RWPE1 (cell line): Measurements from ENCODE around the gene ZNF148.

Source experiments
- CTCF ChIA-PET: fragments of 350-600 bp; sonication (Branson Sonifier 250); formaldehyde crosslinking; extraction: SDS; loops from one replicate; lab custom pipeline; 2021; lab: Yijun Ruan, JAX
- POLR2A ChIA-PET: fragments of 400-600 bp; formaldehyde crosslinking; extraction: SDS; loops from one replicate; lab custom pipeline; 2020; ENCODE audit warnings: antibody characterized with exemption; ENCODE audit not compliant: low non-redundant PET; lab: Yijun Ruan, JAX
- DNase-seq: peaks from one replicate; pipeline ENCODE4 v3.0.0; 2012; ENCODE audit warnings: low spot score
- H3K27ac ChIP-seq: fragments of 450-650 bp; 2 replicates; pipeline ENCODE4 v1.5.1; 2017
- TF ChIP-seq, protein P1 (sequence below): fragments of 450-650 bp; conservative IDR thresholded peaks from 2 replicates; pipeline ENCODE4 v1.5.1; 2017; ENCODE audit warnings: low read depth, mild to moderate bottlenecking

ZNF148 gene

DNA sequence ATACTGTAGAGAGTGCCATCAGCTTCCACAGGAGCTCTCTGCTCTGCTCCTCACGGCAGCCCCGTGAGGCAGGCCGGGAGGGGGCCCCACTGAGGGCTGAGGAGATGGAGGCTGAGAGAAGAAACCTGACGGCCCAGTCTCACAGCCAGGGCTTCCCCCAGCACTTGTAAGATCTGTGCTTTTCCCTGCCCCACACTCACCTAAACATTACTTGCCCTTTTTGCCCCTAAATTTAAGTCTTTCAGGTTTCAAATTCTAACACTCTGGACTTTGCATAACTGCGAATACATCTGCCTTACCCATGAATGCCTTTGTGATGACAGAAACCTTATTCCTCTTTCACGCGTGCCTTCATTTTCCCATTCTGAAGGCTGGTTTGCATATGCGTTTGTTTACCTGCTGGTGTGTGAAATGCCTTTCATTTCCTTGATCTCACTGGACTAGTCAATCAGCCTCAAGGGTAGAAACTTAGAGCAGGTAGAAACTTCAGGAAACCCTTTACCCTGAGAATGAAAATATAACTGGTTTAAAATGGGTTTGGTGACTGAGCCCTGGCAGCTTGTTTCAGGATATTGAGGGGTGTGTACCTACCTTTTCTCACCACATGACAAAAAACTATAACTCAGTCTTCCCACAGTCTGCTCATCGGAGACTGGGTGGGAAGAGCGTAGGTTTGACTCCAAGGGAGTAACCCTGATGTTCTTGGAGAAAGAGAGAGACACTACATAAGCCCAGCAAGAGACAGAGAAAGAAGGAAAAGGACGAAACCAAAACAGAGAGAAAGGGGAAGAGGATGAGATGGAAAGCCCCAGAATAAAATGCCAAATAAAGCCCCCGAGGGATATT lies 182.7 kb downstream of the ZNF148 start:
- DNase-seq: no peak
- ChIA-PET POLR2A (no interaction called here), CTCF (no interaction called here)
- TF ChIP-seq, protein P1, sequence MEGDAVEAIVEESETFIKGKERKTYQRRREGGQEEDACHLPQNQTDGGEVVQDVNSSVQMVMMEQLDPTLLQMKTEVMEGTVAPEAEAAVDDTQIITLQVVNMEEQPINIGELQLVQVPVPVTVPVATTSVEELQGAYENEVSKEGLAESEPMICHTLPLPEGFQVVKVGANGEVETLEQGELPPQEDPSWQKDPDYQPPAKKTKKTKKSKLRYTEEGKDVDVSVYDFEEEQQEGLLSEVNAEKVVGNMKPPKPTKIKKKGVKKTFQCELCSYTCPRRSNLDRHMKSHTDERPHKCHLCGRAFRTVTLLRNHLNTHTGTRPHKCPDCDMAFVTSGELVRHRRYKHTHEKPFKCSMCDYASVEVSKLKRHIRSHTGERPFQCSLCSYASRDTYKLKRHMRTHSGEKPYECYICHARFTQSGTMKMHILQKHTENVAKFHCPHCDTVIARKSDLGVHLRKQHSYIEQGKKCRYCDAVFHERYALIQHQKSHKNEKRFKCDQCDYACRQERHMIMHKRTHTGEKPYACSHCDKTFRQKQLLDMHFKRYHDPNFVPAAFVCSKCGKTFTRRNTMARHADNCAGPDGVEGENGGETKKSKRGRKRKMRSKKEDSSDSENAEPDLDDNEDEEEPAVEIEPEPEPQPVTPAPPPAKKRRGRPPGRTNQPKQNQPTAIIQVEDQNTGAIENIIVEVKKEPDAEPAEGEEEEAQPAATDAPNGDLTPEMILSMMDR: no peak
- H3K27ac ChIP-seq: no peak overlapping the region

DNA sequence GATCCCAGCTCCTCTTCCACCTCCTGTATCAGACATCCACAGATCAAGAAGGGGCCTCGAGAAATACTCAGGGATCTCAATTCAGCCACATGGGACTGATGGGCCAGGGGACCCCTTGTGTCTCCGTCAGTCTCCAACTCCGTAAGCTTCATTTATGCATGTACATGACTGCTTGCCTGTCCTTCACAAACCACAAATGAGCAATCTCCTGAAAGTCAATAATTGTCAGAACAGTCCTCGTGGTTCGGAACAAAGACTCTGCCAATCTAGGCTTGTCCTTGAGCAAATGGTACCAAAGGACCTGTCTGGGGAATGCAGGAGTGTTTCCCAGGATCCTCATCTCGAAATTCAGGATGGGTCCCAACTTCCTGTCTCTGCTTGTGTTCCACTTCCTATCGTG lies 183.4 kb downstream of the ZNF148 start:
- ChIA-PET CTCF (no interaction called here), POLR2A (no interaction called here)
- TF ChIP-seq, protein P1: no peak

DNA sequence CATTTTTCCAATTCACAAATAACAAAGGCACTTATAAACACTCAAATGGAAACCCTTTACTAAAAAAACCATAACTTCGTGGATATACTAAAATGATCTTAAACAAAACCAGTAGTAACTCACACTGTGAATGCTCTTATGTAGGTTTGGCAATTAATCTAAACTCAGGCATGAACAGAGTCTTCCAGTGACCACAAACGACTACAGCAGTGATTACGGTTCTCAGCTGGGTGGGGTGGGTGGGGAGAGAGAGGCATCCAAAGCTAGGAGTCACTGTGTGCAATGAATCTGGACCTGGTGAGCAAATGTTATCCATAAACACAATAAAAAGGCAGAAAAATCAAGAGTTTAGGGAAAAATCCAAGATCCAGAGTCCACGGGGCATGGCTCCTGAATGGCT lies 183.9 kb downstream of the ZNF148 start:
- no peak overlapping the region for H3K27ac ChIP-seq
- POLR2A ChIA-PET: no interaction called here
- TF ChIP-seq, protein P1: no peak
- DNase-seq: no peak
- CTCF ChIA-PET: no interaction called here

More for the DNA sequence above, 183.4 kb downstream of the ZNF148 start:
- no peak overlapping the region for H3K27ac ChIP-seq
- DNase-seq: no peak

DNA sequence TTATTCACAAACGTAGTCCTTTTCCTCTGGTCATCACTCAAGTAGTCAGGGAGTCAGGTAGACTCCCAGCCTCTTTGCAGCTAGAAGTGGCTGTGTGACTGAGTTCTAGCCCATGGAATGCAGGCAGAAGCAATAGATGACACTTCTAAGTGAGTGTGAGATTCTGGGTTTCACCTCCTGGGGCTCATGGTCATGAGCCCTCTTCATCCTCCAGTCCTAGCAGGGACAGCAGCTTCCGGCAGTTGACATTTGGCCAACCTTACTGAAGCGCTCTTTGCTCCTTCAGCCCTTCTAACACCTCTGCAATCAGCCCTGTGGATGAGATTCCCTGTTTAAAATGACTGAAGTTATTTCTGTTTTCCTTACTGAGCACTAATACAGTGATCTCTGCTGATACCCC lies 184.3 kb downstream of the ZNF148 start:
- no peak for DNase-seq
- no peak overlapping the region for H3K27ac ChIP-seq
- TF ChIP-seq, protein P1: no peak
- POLR2A ChIA-PET: no interaction called here
- CTCF ChIA-PET: no interaction called here

DNA sequence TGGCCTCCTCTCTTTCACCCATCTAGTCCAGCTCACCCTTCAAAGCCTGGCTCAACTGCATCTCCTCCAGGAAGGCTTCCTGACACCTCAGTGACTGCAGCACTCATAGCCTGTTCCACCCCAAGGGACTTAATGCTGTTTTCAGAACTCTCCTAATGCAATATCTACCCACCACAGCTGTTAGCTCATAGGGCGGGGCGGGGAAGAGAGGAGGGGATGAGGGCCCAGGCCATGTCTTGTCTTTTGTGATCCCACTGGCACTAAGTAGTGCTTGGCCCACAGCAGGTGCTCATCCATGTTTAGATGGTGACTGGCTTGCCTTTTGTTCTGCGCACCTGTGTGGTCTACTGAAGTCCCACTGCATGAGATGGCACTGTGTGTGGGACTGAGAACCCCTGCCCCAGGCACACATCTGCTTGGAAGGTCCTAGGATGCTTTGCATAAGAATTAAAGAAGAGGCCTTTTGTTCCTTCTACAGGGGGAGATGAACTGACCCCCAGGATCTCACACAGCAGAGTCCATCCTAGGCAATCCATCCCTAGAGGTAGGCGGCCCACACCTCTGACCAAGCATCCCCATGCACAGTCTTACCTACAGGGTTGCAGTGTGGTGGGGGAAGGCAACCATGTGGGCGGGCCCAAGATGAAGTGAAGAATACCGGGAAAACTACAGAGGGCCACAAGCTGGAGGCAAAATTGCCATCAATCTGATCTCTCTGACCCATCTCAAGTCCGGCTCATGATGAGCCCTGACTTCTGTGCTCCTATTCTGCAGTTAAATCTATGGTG lies 185.6 kb downstream of the ZNF148 start:
- H3K27ac ChIP-seq: no peak overlapping the region
- ChIA-PET CTCF (no interaction called here), POLR2A (no interaction called here)
- DNase-seq: no peak
- TF ChIP-seq, protein P1: no peak

DNA sequence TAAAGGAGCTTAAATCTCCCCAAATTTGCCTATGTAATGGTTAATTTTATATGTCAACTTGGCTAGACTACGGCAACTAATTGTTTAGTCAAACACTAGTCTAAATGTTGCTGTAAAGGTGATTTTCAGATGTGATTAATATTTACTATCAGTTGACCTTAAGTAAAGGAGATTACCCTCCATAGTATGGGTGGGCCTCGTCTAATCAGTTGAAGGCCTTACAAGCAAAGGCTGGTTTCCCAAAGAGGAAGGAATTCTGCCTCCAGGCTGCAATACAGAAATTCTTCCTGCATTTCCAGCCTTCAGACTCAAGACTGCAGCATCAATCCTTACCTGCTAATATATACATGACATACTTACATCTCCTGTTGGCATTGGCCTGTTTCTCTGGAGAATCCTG lies 186.2 kb downstream of the ZNF148 start:
- ChIA-PET POLR2A (no interaction called here), CTCF (no interaction called here)
- no peak for DNase-seq
- TF ChIP-seq, protein P1: no peak
- no peak overlapping the region for H3K27ac ChIP-seq
